ENCODE results near the gene CASP3. TPM values are rescaled to one million over a fixed set of nuclear protein-coding genes. Genes with fewer than 3 reads are reported as not detected.
"Not testable (repeated sequence)": the region's sequence is repeated elsewhere in the genome, so short reads cannot be mapped to it uniquely, and the experiment has no call there.

Gene CASP3
- total and polyA plus RNA-seq, 2 donors (not counting 1 experiment from before 2014, with no cell fraction given), result 7.9 to 15.8 TPM

DNA sequence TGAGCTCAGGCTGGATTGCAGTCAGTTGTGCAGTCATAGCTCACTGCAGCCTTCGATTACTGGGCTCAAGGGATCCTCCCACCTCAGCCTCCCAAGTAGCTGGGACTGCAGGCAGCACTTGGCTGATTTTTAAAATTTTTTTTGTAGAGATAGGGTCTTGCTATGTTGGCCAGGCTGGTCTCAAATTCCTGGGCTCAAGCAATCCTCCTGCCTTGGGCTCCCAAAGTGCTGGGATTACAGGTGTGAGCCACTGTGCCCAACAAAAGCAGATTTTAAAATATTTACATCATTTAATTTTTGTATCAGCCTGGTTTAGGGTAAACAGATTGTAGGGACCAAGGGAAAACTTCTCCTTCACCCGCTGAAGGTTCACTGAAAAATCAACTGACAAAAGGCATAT is 33.1 kb downstream of the CASP3 start:
- H3K27me3 ChIP-seq (replicated peaks in 1 of 4; ENCODE audit: control extremely low read depth in 1 of 4, control insufficient read depth in 3 of 4, insufficient read depth in 4 of 4, low read length in 3 of 4); H3K9me3 Mint-ChIP-seq (ENCODE audit: insufficient read depth); H3K4me1 ChIP-seq (ENCODE audit: control insufficient read depth in 2 of 2, insufficient read depth in 2 of 2, low read length in 2 of 2); H3K27ac Mint-ChIP-seq; H3K4me3 ChIP-seq (ENCODE audit: control extremely low read depth in 1 of 5, extremely low read depth in 1 of 5, insufficient read depth in 1 of 5, low read depth in 2 of 5, low read length in 4 of 5); H4K20me1 ChIP-seq (ENCODE audit: control insufficient read depth, insufficient read depth, low read length, poor library complexity, severe bottlenecking); H2AFZ ChIP-seq (ENCODE audit: insufficient read depth, low read depth, low read length, poor library complexity, severe bottlenecking); POLR2A ChIA-PET; H3K79me2 ChIP-seq (ENCODE audit: control insufficient read depth, insufficient read depth, low read length); H3K4me2 ChIP-seq (replicated peaks; ENCODE audit: low read depth, low read length, poor library complexity, severe bottlenecking); H3K27ac ChIP-seq (ENCODE audit: low read length in 2 of 2); ATAC-seq (ENCODE audit: low read depth); H3K9ac ChIP-seq (ENCODE audit: low read length); H3K4me3 Mint-ChIP-seq; CTCF ChIA-PET; DNase-seq; intact Hi-C loops (cut with micrococcal nuclease); H3K36me3 ChIP-seq (replicated peaks in 1 of 2; ENCODE audit: control extremely low read depth in 1 of 2, control insufficient read depth in 1 of 2, extremely low read depth in 1 of 2, insufficient read depth in 2 of 2, low read length in 1 of 2); H3K27me3 Mint-ChIP-seq: not testable (repeated sequence)
- peaks cover 0 to 19% (median 7%) of the 10 kb centered on the region in 3 donors for H3K9me3 ChIP-seq (ENCODE audit: control extremely low read depth in 1 of 3, control insufficient read depth in 2 of 3, insufficient read depth in 1 of 3, low read length in 2 of 3)
- WGBS (ENCODE audit: insufficient coverage), result 80% methylated on average over 1 of the region's 2 CpGs
- peaks cover 18% of the 10 kb centered on the region for H3K4me1 Mint-ChIP-seq

DNA sequence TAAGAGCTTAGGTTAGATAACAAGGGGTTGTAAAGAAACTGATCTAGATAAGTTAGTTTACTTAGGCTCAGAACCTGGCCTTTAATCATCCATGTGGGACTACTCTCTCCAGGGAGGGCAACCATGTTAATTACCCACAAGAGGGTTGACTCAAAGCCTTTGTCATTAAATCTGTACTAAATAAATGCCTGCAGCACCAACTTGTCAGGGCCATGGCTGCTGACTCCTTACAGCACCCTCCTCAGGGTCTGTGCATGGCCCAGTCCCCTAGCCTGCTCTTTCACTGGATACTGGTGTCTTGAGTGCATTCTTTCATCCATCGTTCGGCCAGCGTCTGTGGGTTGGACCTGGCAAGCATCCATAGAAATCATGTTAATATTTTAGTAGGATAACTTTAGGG is 34.7 kb downstream of the CASP3 start:
- no peak overlapping the region for H3K27ac ChIP-seq (ENCODE audit: low read length in 2 of 2)
- 100% methylated on average over 3 of the region's 3 CpGs for WGBS (ENCODE audit: insufficient coverage)
- ChIA-PET POLR2A (no interaction called here), CTCF (no interaction called here)
- H3K27me3 ChIP-seq (replicated peaks in 1 of 4; ENCODE audit: control extremely low read depth in 1 of 4, control insufficient read depth in 3 of 4, insufficient read depth in 4 of 4, low read length in 3 of 4), result no peaks in the 10 kb centered on the region
- no peaks in the 10 kb centered on the region for H3K36me3 ChIP-seq (replicated peaks in 1 of 2; ENCODE audit: control extremely low read depth in 1 of 2, control insufficient read depth in 1 of 2, extremely low read depth in 1 of 2, insufficient read depth in 2 of 2, low read length in 1 of 2)
- no peak for DNase-seq
- H3K4me3 ChIP-seq (ENCODE audit: control extremely low read depth in 1 of 5, extremely low read depth in 1 of 5, insufficient read depth in 1 of 5, low read depth in 2 of 5, low read length in 4 of 5), result no peak overlapping the region
- no peaks in the 10 kb centered on the region for H3K79me2 ChIP-seq (ENCODE audit: control insufficient read depth, insufficient read depth, low read length)
- no peak for TF ChIP-seq EZH2 (IDR thresholded peaks at IDR 0.05; ENCODE audit: borderline replicate concordance, insufficient read depth, low read depth, low read length, poor library complexity, severe bottlenecking)
- TF ChIP-seq, protein P1, sequence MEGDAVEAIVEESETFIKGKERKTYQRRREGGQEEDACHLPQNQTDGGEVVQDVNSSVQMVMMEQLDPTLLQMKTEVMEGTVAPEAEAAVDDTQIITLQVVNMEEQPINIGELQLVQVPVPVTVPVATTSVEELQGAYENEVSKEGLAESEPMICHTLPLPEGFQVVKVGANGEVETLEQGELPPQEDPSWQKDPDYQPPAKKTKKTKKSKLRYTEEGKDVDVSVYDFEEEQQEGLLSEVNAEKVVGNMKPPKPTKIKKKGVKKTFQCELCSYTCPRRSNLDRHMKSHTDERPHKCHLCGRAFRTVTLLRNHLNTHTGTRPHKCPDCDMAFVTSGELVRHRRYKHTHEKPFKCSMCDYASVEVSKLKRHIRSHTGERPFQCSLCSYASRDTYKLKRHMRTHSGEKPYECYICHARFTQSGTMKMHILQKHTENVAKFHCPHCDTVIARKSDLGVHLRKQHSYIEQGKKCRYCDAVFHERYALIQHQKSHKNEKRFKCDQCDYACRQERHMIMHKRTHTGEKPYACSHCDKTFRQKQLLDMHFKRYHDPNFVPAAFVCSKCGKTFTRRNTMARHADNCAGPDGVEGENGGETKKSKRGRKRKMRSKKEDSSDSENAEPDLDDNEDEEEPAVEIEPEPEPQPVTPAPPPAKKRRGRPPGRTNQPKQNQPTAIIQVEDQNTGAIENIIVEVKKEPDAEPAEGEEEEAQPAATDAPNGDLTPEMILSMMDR (IDR thresholded peaks at IDR 0.05), result no peak
- H3K27ac Mint-ChIP-seq, result no peak overlapping the region
- H3K27me3 Mint-ChIP-seq, result no peaks in the 10 kb centered on the region
- H3K4me2 ChIP-seq (replicated peaks; ENCODE audit: low read depth, low read length, poor library complexity, severe bottlenecking), result no peak overlapping the region
- H3K4me1 Mint-ChIP-seq, result peaks cover 13% of the 10 kb centered on the region
- intact Hi-C loops (cut with micrococcal nuclease), result no loop called here
- no peak for ATAC-seq (ENCODE audit: low read depth)
- H3K9me3 Mint-ChIP-seq (ENCODE audit: insufficient read depth), result no peaks in the 10 kb centered on the region
- H3K4me3 Mint-ChIP-seq, result no peak overlapping the region
- peaks cover 0 to 19% (median 7%) of the 10 kb centered on the region in 3 donors for H3K9me3 ChIP-seq (ENCODE audit: control extremely low read depth in 1 of 3, control insufficient read depth in 2 of 3, insufficient read depth in 1 of 3, low read length in 2 of 3)
- H4K20me1 ChIP-seq (ENCODE audit: control insufficient read depth, insufficient read depth, low read length, poor library complexity, severe bottlenecking), result no peaks in the 10 kb centered on the region
- no peak overlapping the region for H3K9ac ChIP-seq (ENCODE audit: low read length)
- peaks cover 0 to 5% of the 10 kb centered on the region in 2 donors for H3K4me1 ChIP-seq (ENCODE audit: control insufficient read depth in 2 of 2, insufficient read depth in 2 of 2, low read length in 2 of 2)
- H2AFZ ChIP-seq (ENCODE audit: insufficient read depth, low read depth, low read length, poor library complexity, severe bottlenecking), result no peak overlapping the region

All from B cell (primary cell).